HT1080 (cell line): Measurements from ENCODE around the gene CAMK2D. TPM values are rescaled to one million over a fixed set of nuclear protein-coding genes. Genes with fewer than 3 reads are reported as not detected.

Source experiments
- DNase-seq: peaks from one replicate; pipeline ENCODE4 v3.0.0-alpha.2; 2015; ENCODE audit warnings: low read depth
- total RNA-seq: library from RNA; depleted of rRNA; stranded (reverse); fragments of >200 nt; shearing (Covaris generic); gene quantifications from 2 replicates; pipeline ENCODE4 v1.2.3, GENCODE V29; 2014

The CAMK2D gene
- total RNA-seq, 1 experiment from 2014 or later: 10.6 TPM

- no peak for DNase-seq
Observed at GRCh38 chr4:113610537-113610936, 151.0 kb downstream of the CAMK2D start.

GRCh38 chr4:113607998-113608397 lies 153.5 kb downstream of the CAMK2D start:
- DNase-seq: no peak

DNA sequence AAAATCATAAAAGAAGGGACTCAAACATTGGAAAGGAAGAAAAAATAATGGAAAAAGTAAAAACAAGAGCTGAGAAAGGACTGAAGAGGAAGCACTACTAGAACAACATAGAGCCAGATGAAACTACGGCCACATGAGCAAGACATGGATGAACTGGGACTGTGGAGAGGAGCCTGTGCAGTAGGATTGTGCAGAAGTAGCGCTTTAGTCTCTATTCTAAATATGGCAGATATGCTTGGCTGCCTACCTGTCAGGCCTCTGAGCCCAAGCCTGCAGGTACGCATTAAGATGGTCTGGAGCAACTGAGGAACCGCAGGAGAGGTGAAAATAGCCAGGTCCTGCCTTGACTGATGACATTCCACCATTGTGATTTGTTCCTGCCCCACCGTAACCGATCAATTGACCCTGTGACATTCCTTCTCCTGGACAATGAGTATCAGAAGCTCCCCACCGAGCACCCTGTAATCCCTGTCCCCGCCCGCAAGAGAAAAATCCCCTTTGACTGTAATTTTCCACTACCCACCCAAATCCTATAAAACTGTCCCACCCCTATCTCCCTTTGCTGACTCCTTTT lies 154.3 kb downstream of the CAMK2D start:
- no peak for DNase-seq

DNA sequence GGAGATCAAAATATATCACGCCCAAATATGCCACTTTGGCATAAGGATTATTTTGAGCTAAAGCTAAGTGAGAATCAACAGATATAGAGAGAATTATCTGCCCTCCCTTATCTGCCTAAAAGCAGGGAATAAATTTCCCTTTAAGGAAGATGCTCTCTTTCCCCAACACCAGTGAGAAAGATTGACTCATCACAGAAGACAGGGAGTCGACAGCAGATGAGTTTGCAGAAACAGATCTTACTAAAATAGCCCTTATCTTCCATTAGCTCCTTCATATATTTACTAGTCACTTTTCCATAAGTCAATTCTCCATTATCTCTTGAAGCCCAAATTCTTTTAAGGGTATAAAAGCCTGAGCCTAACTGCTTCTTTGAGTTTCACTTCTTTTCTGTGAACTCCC lies 156.6 kb downstream of the CAMK2D start:
- DNase-seq: peak; percentile 16

DNA sequence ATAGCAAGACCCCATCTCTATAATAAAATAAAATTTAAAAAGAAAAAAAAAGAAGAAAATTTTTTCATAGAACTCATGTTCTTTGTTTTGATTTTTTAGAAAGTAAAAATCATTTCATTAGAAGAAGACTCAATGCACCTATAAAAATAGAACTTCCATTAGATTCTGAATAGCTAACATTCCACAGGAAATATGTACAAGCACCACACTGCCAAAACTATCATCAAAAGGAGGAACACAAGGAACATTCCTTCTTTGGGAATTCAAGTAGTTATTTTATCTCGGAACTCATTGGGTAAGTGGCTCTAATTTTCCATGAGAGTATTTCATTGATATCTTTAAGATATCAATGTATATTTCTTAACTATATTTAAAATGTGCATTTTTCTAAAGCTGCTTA lies 157.6 kb downstream of the CAMK2D start:
- DNase-seq: no peak

- DNase-seq: no peak
Observed at GRCh38 chr4:113602646-113603228, 158.8 kb downstream of the CAMK2D start.

DNA sequence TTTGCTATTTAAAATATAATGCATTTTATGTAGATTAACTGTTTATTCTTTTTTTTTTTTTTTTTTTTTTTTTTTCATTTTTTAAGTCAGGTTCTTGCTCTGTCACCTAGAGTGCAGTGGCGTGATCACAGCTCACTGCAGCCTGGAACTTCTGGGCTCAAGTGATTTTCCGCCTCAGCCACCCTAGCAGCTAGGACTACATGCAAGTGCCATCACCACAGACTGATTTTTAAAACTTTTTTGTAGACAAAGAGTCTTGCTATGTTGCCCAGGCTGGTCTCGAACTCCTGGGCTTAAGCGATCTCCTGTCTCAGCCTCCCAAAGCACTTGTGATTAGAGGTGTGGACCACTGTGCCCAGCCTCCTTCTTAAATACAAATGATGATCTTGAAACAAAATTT lies 159.9 kb downstream of the CAMK2D start:
- no peak for DNase-seq

GRCh38 chr4:113596396-113596795 lies 165.1 kb downstream of the CAMK2D start:
- no peak for DNase-seq

DNA sequence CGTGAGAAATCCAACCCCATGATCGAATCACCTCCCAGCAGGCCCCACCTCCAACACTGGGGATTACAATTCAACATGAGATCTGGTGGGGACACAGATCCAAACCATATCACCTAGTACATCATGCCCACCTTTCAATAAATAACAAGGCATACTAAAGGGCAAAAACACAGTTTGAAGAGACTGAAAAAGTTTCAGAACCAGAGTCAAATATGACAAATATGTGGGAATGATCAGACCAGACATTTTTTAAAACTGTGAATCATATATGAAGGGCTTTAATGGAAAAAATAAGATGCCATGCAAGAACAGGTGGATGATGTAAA lies 167.3 kb downstream of the CAMK2D start:
- no peak for DNase-seq

DNA sequence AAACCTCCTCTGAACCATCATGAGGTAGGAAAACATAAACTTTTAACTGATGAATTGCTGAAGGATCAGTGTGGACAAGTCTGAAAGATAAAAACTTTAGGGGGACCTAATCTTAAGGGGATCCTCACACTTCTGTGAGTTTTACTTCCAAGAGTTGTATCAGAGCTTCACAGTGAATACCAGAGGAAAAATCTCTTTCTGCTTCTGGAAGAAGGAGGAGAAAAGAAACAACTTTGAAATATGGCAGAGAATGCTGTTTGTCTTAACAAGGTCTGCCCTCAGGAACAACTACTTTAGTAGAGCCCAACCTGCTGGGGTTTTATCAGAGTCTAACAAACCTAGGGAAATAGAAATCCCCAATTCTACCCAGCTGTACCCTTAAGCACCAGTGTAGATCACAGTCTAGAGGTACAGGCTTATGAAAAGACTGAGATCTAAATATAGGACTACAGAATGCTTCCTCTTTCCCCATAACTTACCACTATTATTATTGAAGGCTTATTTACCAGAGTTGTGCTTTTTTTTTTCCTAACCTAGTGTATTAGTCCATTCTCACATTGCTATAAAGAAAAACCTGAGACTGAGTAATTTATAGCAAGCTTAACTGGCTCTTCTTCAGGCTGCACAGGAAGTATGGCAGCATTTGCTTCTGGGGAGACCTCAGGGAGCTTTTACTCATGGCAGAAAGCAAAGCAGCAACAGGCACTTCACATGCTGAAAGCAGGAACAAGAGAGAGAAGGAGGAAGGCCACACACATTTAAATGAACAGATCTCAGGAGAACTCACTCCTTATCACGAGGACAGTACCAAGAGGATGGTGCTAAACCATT lies 167.9 kb downstream of the CAMK2D start:
- DNase-seq: no peak

GRCh38 chr4:113591982-113592381 lies 169.6 kb downstream of the CAMK2D start:
- peak; percentile 47 for DNase-seq

DNA sequence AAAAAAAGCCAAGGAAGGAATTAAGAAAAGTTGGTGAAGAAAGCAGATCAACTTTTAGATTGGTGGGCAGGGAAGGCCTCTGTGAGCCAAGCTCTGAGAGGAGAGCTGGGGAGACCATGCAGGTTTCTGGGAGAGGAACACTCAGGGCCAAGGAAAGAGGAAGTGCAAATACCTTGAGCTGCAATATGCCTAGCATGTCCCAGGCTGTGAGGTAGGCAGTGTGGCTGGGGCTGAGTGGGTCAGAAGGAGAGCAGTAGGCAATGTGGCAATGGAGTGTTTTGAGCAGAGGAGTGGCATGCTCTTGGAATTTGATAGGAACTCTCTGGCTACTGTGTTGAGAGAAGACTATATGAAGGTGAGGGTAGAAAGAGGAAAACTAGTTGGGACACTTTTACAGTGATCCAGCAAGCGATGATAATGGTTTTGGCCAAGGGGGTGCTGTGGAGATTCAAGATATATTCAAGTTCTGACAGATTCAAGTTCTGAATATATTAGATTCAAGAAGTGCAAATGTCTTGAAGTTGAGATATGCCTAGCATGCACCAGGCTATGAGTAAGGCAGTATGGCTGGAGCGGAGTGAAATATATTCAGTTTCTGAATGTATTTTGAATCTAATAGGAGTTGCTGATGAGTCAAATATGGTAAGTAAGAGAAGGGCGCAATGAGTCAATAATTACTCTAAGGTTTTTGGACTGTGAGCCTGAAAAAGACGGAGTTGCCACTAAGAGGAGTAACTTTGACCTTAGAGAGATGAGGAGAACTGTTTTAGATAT lies 172.5 kb downstream of the CAMK2D start:
- no peak for DNase-seq

DNA sequence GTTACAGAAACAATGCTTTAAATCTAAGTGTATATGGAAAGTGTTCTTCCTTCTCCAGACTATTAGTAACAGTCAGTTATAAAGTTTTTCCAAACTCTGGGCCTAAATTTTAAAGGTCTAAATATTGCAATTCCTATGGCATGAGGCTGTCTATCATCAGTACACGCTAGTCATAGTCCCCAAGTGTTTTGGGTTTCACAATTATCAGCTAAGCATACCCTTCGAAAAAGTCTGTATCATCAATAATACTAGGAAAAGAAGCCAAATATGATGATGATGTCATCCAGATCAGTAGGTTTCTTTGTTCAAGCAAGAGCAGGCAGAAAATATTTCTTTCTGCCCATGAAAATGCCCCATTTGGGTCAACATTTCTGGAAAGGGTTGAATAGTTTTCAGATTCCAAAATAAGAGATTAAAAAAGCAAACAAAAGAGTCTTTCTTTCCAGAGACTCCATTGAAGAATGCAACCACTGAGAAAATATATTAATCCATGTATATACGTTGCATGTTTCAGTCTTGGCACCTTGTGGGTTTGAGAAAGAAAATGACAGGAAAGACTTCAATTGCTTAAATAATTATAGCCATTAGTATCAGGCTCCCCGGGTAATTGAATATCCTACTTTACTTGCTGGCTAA lies 173.8 kb downstream of the CAMK2D start:
- DNase-seq: no peak

- DNase-seq: no peak
Observed at GRCh38 chr4:113587156-113587555, 174.4 kb downstream of the CAMK2D start.

DNA sequence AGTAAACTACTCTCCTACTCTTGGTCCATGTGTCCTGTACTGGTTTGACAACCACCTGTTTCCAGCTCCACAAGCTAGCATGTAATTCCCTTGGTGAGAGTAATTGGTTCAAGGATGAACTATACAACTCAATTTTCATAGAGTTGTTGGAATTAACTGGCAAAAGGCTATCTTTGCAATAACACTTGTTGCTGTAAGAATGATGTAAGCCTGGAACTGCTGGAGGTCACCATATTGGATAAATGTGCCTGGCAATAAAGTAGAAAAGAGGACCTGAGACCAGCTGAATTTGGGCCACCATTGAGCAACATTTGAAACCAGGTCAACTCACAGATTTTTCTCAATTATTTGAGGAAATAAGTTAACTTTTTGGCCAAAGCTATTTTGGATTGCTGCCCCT lies 175.5 kb downstream of the CAMK2D start:
- DNase-seq: no peak

GRCh38 chr4:113584407-113585150 lies 177.0 kb downstream of the CAMK2D start:
- DNase-seq: peak; percentile 84

DNA sequence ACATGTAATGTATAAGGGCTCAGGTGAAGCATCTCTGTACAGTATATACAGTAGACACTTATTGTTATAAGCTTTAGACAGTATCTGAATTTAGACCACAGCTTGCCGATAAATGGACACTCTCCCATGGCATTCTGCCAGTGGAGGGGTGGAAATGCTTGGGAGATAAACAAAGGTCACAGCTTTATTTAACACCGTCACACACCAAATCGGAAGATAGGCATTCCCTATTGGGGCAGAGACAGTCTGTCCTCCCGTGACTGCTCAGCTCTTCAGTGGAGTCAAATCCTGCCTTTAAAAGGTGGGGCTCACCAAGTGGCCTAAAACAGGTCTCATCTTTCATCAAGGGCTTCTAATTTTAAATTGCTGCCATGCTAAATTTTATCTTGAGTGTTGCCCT lies 178.8 kb downstream of the CAMK2D start:
- no peak for DNase-seq

DNA sequence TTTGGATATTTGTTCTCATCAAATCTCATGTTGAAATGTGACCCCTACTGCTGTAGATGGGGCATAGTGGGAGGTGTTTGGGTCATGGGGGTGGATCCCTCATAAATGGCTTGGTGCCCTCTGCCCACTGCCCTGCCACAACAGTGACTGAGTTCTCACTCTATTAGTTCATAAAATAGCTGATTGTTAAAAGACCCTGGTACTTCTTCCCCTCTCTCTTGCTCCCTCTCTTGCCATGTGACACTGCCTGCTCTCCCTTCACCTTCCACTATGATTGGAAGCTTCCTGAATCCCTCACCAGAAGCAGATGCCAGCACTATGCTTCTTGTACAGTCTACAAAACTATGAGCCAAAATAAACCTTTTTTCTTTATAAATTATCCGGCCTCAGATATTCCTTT lies 182.2 kb downstream of the CAMK2D start:
- no peak for DNase-seq

DNA sequence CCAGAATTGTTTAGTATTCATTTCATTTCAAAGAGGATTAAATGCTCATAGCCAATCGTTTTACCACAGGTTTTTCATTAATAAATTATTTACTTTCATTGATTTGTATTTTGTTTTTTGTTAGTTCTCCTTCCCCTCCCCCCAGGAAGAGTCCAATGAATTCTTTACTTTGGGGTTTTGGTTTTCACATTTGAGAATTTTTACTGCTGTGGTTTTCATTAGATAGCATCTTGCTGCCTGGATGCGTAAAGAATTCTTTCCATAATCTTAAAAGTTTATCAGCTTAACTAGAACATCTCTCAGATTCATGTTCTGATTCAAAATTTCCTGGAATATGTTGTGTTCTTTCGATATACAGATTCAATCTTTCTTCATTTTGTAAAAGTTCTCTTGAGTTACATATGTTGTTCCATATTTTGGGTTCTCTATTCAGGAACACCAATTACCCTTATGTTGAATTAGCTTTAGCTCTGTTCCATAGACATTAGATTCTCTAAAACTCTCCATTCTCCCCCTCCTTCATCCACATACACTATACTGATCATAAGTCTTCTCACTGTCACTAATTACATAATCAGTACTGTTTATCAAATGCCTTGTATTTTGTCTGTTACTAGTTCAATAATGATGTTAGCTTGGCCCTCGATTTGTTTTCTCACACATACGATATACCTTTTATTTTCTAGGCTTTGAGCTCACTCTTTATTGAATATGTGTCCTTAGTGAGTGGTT lies 184.4 kb downstream of the CAMK2D start:
- DNase-seq: no peak

DNA sequence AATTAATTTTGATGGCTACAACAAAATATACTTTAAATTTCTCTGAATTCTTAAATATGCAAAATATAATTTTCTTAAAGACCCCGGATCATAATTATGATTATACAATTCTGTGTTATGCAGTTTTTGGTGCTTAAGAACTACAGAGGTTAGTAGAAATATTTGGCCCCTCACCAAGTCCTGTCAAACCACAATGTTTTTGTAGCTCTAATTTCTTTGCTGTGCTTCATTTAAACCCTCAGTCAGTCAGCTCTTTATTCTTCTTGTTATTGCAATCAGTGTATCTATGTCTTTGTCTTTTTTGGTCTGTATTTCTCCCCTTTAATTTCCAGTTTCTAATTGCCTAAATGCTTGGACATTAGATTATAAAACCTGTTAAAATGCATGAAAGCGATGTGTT lies 186.1 kb downstream of the CAMK2D start:
- peak; percentile 25 for DNase-seq
